ENCODE results near the gene MMAB. TPM values are rescaled to one million over a fixed set of nuclear protein-coding genes. Genes with fewer than 3 reads are reported as not detected.

The MMAB gene
- total and polyA plus RNA-seq, 2 of the 13 experiments (the other 11 are each of a cell fraction or from before 2014, with no cell fraction given), result 26.1 to 77.3 TPM

DNA sequence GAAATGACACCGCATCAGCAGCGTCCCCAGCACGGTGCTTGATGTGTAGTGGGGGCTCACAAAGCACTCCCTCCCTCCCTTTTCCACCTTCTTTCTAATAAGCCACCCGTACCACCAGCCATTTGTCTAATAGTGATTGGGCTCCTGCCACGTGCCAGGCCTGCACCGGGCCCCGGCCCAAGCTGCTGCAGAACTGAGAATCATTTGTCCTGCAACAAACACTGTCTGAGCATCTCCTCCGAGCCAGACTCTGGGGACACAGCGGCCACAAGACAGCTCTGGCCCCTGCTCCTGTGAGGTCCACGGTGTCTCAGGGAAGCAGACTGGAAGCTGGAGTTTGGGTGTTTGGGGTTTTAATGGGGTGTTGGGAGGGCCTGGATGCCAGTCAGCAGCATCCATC lies 44.2 kb upstream of the MMAB start:
- H3K9me3 ChIP-seq (ENCODE audit: low read length), result no peaks in the 10 kb centered on the region
- no peak overlapping the region for H3K9ac ChIP-seq (ENCODE audit: insufficient read depth, low read depth, low read length)
- WGBS (ENCODE audit: low lambda C conversion rate), result 30% methylated on average over 9 of the region's 10 CpGs
- DNase-seq (ENCODE audit: low spot score) (no peak), FAIRE-seq (no peak), ATAC-seq (no peak)
- intact Hi-C loops (cut with micrococcal nuclease; ENCODE audit: unreplicated experiment), result no loop called here
- no TSS peak for BruUV-seq (replicated peaks)
- H3K36me3 ChIP-seq (replicated peaks in 1 of 2; ENCODE audit: control insufficient read depth in 1 of 2, insufficient read depth in 2 of 2, low read length in 2 of 2), result no peaks in the 10 kb centered on the region
- CTCF ChIA-PET (ENCODE audit: low intra/inter-chr PET ratio, low total read pairs), result no interaction called here
- H4K20me1 ChIP-seq (ENCODE audit: insufficient read depth, low read length), result no peaks in the 10 kb centered on the region
- no peak for TF ChIP-seq ZNF441 (CRISPR knock-in tag; IDR thresholded peaks at IDR 0.05; ENCODE audit: borderline replicate concordance)
- TF ChIP-seq ZNF784 (CRISPR knock-in tag; IDR thresholded peaks at IDR 0.05; ENCODE audit: borderline replicate concordance), result no peak
- TF ChIP-seq HOXA5 (CRISPR knock-in tag; IDR thresholded peaks at IDR 0.05), result no peak
- TF ChIP-seq SP5 (CRISPR knock-in tag; IDR thresholded peaks at IDR 0.05; ENCODE audit: borderline replicate concordance, low read depth), result no peak
- TF ChIP-seq ZFX (CRISPR knock-in tag; IDR thresholded peaks at IDR 0.05; ENCODE audit: low read depth), result no peak
- no peak for TF ChIP-seq RBM22 (optimal IDR thresholded peaks at IDR 0.05; ENCODE audit: low read length)
- TF ChIP-seq CENPT (CRISPR knock-in tag; IDR thresholded peaks at IDR 0.05; ENCODE audit: low read depth), result no peak
- TF ChIP-seq CCDC6 (CRISPR knock-in tag; IDR thresholded peaks at IDR 0.05), result no peak
- no peak for TF ChIP-seq GTF2F1 (IDR thresholded peaks at IDR 0.05; ENCODE audit: low read length)
- TF ChIP-seq PITX1 (CRISPR knock-in tag; IDR thresholded peaks at IDR 0.05), result no peak
- no peak for TF ChIP-seq ZNF12 (CRISPR knock-in tag; IDR thresholded peaks at IDR 0.05)
- no peak for TF ChIP-seq ZNF510 (CRISPR knock-in tag; IDR thresholded peaks at IDR 0.05; ENCODE audit: low read depth)
- no peak for TF ChIP-seq ZNF572 (CRISPR knock-in tag; IDR thresholded peaks at IDR 0.05)
- H3K27me3 ChIP-seq (ENCODE audit: control insufficient read depth in 1 of 2, insufficient read depth in 2 of 2, low read length in 2 of 2), result peaks cover 8 to 58% of the 10 kb centered on the region in 2 experiments
- no peak overlapping the region for H3K27ac ChIP-seq (ENCODE audit: extremely low read length, insufficient read depth, low read length)
- H3K79me2 ChIP-seq (ENCODE audit: insufficient read depth, low read length), result no peaks in the 10 kb centered on the region
- no peak overlapping the region for H2AFZ ChIP-seq (ENCODE audit: low read length)
- H3K4me3 ChIP-seq (replicated peaks in 1 of 3; ENCODE audit: insufficient read depth in 1 of 3, low read depth in 2 of 3, low read length in 3 of 3), result no peak overlapping the region
- POLR2A ChIA-PET, result no interaction called here
- no peak overlapping the region for H3K4me2 ChIP-seq (ENCODE audit: low read depth, low read length)
- peaks cover 31% of the 10 kb centered on the region for H3K4me1 ChIP-seq (ENCODE audit: insufficient read depth, low read length)
- in situ Hi-C loops (cut with HindIII; ENCODE audit: extremely low pct_ligation_motif_present, low pct_unique_long_range_greater_than_20kb), result no loop called here

Data from HepG2 (cell line).